ENCODE measurements around the gene DHFR2.
"Not testable (repeated sequence)": the region's sequence is repeated elsewhere in the genome, so short reads cannot be mapped to it uniquely, and the experiment has no call there.

The DHFR2 gene

GRCh38 chr3:94080552-94080951, 17.8 kb upstream of the DHFR2 start:
- not testable (repeated sequence) for H3K9me3 Mint-ChIP-seq; ATAC-seq (replicated peaks); DNase-seq; H3K27me3 Mint-ChIP-seq; H3K36me3 Mint-ChIP-seq (ENCODE audit: insufficient read depth)
- peak overlapping the region; percentile 13 to 71 for H3K27ac Mint-ChIP-seq
- peak overlapping the region; percentile 3 to 37 for H3K4me3 Mint-ChIP-seq
- H3K4me1 Mint-ChIP-seq (ENCODE audit: low read depth in 2 of 2), result peaks cover 39% of the 10 kb centered on the region in 2 donors

- H3K4me3 Mint-ChIP-seq, result no peak overlapping the region
- ATAC-seq (replicated peaks) (no peak), DNase-seq (no peak)
- no peaks in the 10 kb centered on the region for H3K27me3 Mint-ChIP-seq
- H3K27ac Mint-ChIP-seq, result no peak overlapping the region
- H3K4me1 Mint-ChIP-seq (ENCODE audit: low read depth in 2 of 2), result peaks cover 44 to 54% of the 10 kb centered on the region in 2 donors
- H3K9me3 Mint-ChIP-seq, result no peaks in the 10 kb centered on the region
- peaks cover 6% of the 10 kb centered on the region for H3K36me3 Mint-ChIP-seq (ENCODE audit: insufficient read depth)
Observed at GRCh38 chr3:94076055-94076454, 13.3 kb upstream of the DHFR2 start.

GRCh38 chr3:94071713-94072284, 9.1 kb upstream of the DHFR2 start:
- H3K4me3 Mint-ChIP-seq, result no peak overlapping the region
- peaks cover 32 to 35% of the 10 kb centered on the region in 2 donors for H3K4me1 Mint-ChIP-seq (ENCODE audit: low read depth in 2 of 2)
- peak overlapping the region in 1 of 2 donors; percentile 52 for H3K27ac Mint-ChIP-seq
- ATAC-seq (replicated peaks) (no peak), DNase-seq (no peak)
- no peaks in the 10 kb centered on the region for H3K27me3 Mint-ChIP-seq
- peaks cover 19% of the 10 kb centered on the region for H3K36me3 Mint-ChIP-seq (ENCODE audit: insufficient read depth)
- H3K9me3 Mint-ChIP-seq, result no peaks in the 10 kb centered on the region

GRCh38 chr3:94070341-94070911, 7.7 kb upstream of the DHFR2 start:
- Mint-ChIP-seq H3K4me3 (no peak overlapping the region), H3K27me3 (no peaks in the 10 kb centered on the region), H3K36me3 (ENCODE audit: insufficient read depth) (peaks cover 23% of the 10 kb centered on the region), H3K4me1 (ENCODE audit: low read depth in 2 of 2) (peaks cover 37 to 47% of the 10 kb centered on the region in 2 donors), H3K27ac (peak overlapping the region; percentile 15 to 32), H3K9me3 (no peaks in the 10 kb centered on the region)
- DNase-seq, result no peak
- ATAC-seq (replicated peaks), result no peak

- Mint-ChIP-seq H3K27me3 (no peaks in the 10 kb centered on the region), H3K4me1 (ENCODE audit: low read depth in 2 of 2) (peaks cover 37 to 53% of the 10 kb centered on the region in 2 donors), H3K9me3 (no peaks in the 10 kb centered on the region), H3K36me3 (ENCODE audit: insufficient read depth) (peaks cover 23% of the 10 kb centered on the region), H3K27ac (peak overlapping the region in 1 of 2 donors; percentile 74), H3K4me3 (no peak overlapping the region)
- no peak for DNase-seq
- no peak for ATAC-seq (replicated peaks)
Observed at GRCh38 chr3:94069194-94069813, 6.6 kb upstream of the DHFR2 start.

- Mint-ChIP-seq H3K27me3 (no peaks in the 10 kb centered on the region), H3K4me1 (ENCODE audit: low read depth in 2 of 2) (peaks cover 42 to 54% of the 10 kb centered on the region in 2 donors), H3K9me3 (no peaks in the 10 kb centered on the region), H3K27ac (peak overlapping the region; percentile 48 to 77), H3K4me3 (no peak overlapping the region), H3K36me3 (ENCODE audit: insufficient read depth) (peaks cover 36% of the 10 kb centered on the region)
- no peak for ATAC-seq (replicated peaks)
- DNase-seq, result no peak
Observed at GRCh38 chr3:94066506-94067500, 4.1 kb upstream of the DHFR2 start.

- ATAC-seq (replicated peaks), result no peak
- no peak for DNase-seq
- H3K27me3 Mint-ChIP-seq, result no peaks in the 10 kb centered on the region
- H3K36me3 Mint-ChIP-seq (ENCODE audit: insufficient read depth), result peaks cover 36% of the 10 kb centered on the region
- no peak overlapping the region for H3K4me3 Mint-ChIP-seq
- H3K9me3 Mint-ChIP-seq, result no peaks in the 10 kb centered on the region
- peaks cover 39 to 55% of the 10 kb centered on the region in 2 donors for H3K4me1 Mint-ChIP-seq (ENCODE audit: low read depth in 2 of 2)
- peak overlapping the region; percentile 48 to 77 for H3K27ac Mint-ChIP-seq
Observed at GRCh38 chr3:94065819-94066480, 3.2 kb upstream of the DHFR2 start.

- Mint-ChIP-seq H3K36me3 (ENCODE audit: insufficient read depth) (peaks cover 34% of the 10 kb centered on the region), H3K4me1 (ENCODE audit: low read depth in 2 of 2) (peaks cover 41 to 59% of the 10 kb centered on the region in 2 donors), H3K9me3 (no peaks in the 10 kb centered on the region), H3K4me3 (peak overlapping the region in 1 of 2 donors; percentile 21), H3K27me3 (no peaks in the 10 kb centered on the region), H3K27ac (peak overlapping the region in 1 of 2 donors; percentile 38)
- DNase-seq, result no peak
- no peak for ATAC-seq (replicated peaks)
Observed at GRCh38 chr3:94065122-94065521, 2.4 kb upstream of the DHFR2 start.

GRCh38 chr3:94064243-94064860, 1.6 kb upstream of the DHFR2 start:
- DNase-seq (no peak), ATAC-seq (replicated peaks) (no peak)
- Mint-ChIP-seq H3K27ac (peak overlapping the region; percentile 99 to 100), H3K27me3 (no peaks in the 10 kb centered on the region), H3K9me3 (no peaks in the 10 kb centered on the region), H3K4me3 (peak overlapping the region; percentile 99), H3K36me3 (ENCODE audit: insufficient read depth) (peaks cover 30% of the 10 kb centered on the region), H3K4me1 (ENCODE audit: low read depth in 2 of 2) (peaks cover 41 to 55% of the 10 kb centered on the region in 2 donors)

GRCh38 chr3:94063496-94064119, 892 bp upstream of the DHFR2 start:
- peak in 1 of 3 experiments; percentile 15 for DNase-seq
- no peak for ATAC-seq (replicated peaks)
- Mint-ChIP-seq H3K9me3 (no peaks in the 10 kb centered on the region), H3K27ac (peak overlapping the region; percentile 99 to 100), H3K4me1 (ENCODE audit: low read depth in 2 of 2) (peaks cover 40 to 50% of the 10 kb centered on the region in 2 donors), H3K27me3 (no peaks in the 10 kb centered on the region), H3K36me3 (ENCODE audit: insufficient read depth) (peaks cover 30% of the 10 kb centered on the region), H3K4me3 (peak overlapping the region; percentile 99)

GRCh38 chr3:94061297-94061696, 1.4 kb downstream of the DHFR2 start:
- DNase-seq (no peak), ATAC-seq (replicated peaks) (no peak)
- Mint-ChIP-seq H3K4me3 (no peak overlapping the region), H3K27ac (no peak overlapping the region), H3K36me3 (ENCODE audit: insufficient read depth) (peaks cover 19% of the 10 kb centered on the region), H3K9me3 (no peaks in the 10 kb centered on the region), H3K27me3 (no peaks in the 10 kb centered on the region), H3K4me1 (ENCODE audit: low read depth in 2 of 2) (peaks cover 29 to 36% of the 10 kb centered on the region in 2 donors)

GRCh38 chr3:94050546-94050945, 12.2 kb downstream of the DHFR2 start:
- Mint-ChIP-seq H3K4me3 (no peak overlapping the region), H3K27ac (no peak overlapping the region), H3K36me3 (ENCODE audit: insufficient read depth) (no peaks in the 10 kb centered on the region), H3K4me1 (ENCODE audit: low read depth in 2 of 2) (no peaks in the 10 kb centered on the region), H3K9me3 (no peaks in the 10 kb centered on the region), H3K27me3 (no peaks in the 10 kb centered on the region)
- ATAC-seq (replicated peaks) (no peak), DNase-seq (no peak)
